PC-3 (cell line): ENCODE data around the gene FLYWCH1. TPM values are rescaled to one million over a fixed set of nuclear protein-coding genes. Genes with fewer than 3 reads are reported as not detected.
A peak's percentile ranks its signal among the peaks of the same experiment; 100 is the strongest.

Source experiments
- ATAC-seq: fragments of 200-7000 bp; cut with Tn5 transposase; 2 replicates; pipeline ENCODE4 v1.9.1; 2020; ENCODE audit warnings: mild to moderate bottlenecking, moderate library complexity
- BruUV-seq: library from RNA; stranded (reverse); fragments of 400-500 nt; replicated peaks from 2 replicates; lab custom pipeline; 2021; lab: Mats Ljungman, UMichigan
- CTCF ChIA-PET: fragments of 300-600 bp; sonication (Branson Sonifier 250); formaldehyde crosslinking; loops from one replicate; lab custom pipeline; 2022; ENCODE audit warnings: antibody characterized with exemption; lab: Charles Lee
- POLR2A ChIA-PET: fragments of 300-600 bp; sonication (Branson Sonifier 250); formaldehyde crosslinking; loops from one replicate; lab custom pipeline; 2022; ENCODE audit warnings: antibody characterized with exemption; ENCODE audit not compliant: unreplicated experiment; lab: Charles Lee
- DNase-seq: peaks from one replicate; pipeline ENCODE4 v3.0.0-alpha.2; 2015
- H2AFZ ChIP-seq: fragments of 300-600 bp; sonication (generic); 2 replicates; pipeline ENCODE4 v1.6.0; 2016; ENCODE audit warnings: antibody characterized with exemption, low read length
- H3F3A ChIP-seq: fragments of 300-600 bp; sonication (generic); one replicate; pipeline ENCODE4 v1.6.0; 2017; ENCODE audit warnings: antibody characterized with exemption, low read length, control low read depth, mild to moderate bottlenecking; ENCODE audit not compliant: unreplicated experiment
- H3K27ac ChIP-seq: fragments of 300-600 bp; sonication (generic); 2 replicates; pipeline ENCODE4 v1.5.1; 2016; ENCODE audit warnings: mild to moderate bottlenecking, low read length
- H3K27me3 ChIP-seq: fragments of 300-600 bp; sonication (generic); 2 replicates; pipeline ENCODE4 v1.6.1; 2016; ENCODE audit warnings: low read length, mixed read lengths
- H3K36me3 ChIP-seq: fragments of 300-600 bp; sonication (generic); 2 replicates; pipeline ENCODE4 v1.6.1; 2016; ENCODE audit warnings: low read depth, mixed run types, low read length, mixed read lengths
- H3K4me1 ChIP-seq: fragments of 300-600 bp; sonication (generic); 2 replicates; pipeline ENCODE4 v1.5.1; 2016; ENCODE audit warnings: low read length; ENCODE audit not compliant: insufficient read depth
- H3K4me2 ChIP-seq: fragments of 300-600 bp; sonication (generic); 2 replicates; pipeline ENCODE4 v1.6.0; 2016; ENCODE audit warnings: low read length
- H3K4me3 ChIP-seq: fragments of 300-600 bp; sonication (generic); 2 replicates; pipeline ENCODE4 v1.5.1; 2016; ENCODE audit warnings: mild to moderate bottlenecking, low read length, mixed read lengths
- H3K79me2 ChIP-seq: fragments of 300-600 bp; sonication (generic); 2 replicates; pipeline ENCODE4 v1.6.1; 2017; ENCODE audit warnings: low read length, mixed read lengths
- H3K9ac ChIP-seq: fragments of 300-600 bp; sonication (generic); 2 replicates; pipeline ENCODE4 v1.6.0; 2016; ENCODE audit warnings: mild to moderate bottlenecking, low read length
- H3K9me2 ChIP-seq: fragments of 300-600 bp; sonication (generic); replicated peaks from 2 replicates; pipeline ENCODE4 v1.6.1; 2016; ENCODE audit warnings: mixed run types, low read length, mixed read lengths
- H3K9me3 ChIP-seq: fragments of 300-600 bp; sonication (generic); 2 replicates; pipeline ENCODE4 v1.6.1; 2016; ENCODE audit warnings: low read length, mixed read lengths
- H4K20me1 ChIP-seq: fragments of 300-600 bp; sonication (generic); 2 replicates; pipeline ENCODE4 v1.6.1; 2016; ENCODE audit warnings: low read length, mixed read lengths
- CTCF ChIP-seq: fragments of 300-600 bp; sonication (generic); conservative IDR thresholded peaks from 2 replicates; pipeline ENCODE4 v1.5.1; 2017; ENCODE audit warnings: antibody characterized with exemption, low read depth, mild to moderate bottlenecking, low read length
- EZH2 ChIP-seq: fragments of 300-600 bp; sonication (generic); IDR thresholded peaks from one replicate; pipeline ENCODE4 v1.6.1; 2017; ENCODE audit warnings: antibody characterized with exemption, mild to moderate bottlenecking, low read length; ENCODE audit not compliant: unreplicated experiment
- EZH2phosphoT487 ChIP-seq: fragments of 300-600 bp; sonication (generic); IDR thresholded peaks from 2 replicates; pipeline ENCODE4 v1.6.1; 2018; ENCODE audit warnings: mild to moderate bottlenecking, antibody characterized with exemption, low read length, borderline replicate concordance
- intact Hi-C: fragments of 100-400 bp; cut with micrococcal nuclease; formaldehyde crosslinking; loops from 2 replicates; pipeline ENCODE4 v1.9.0; 2023
- total RNA-seq: library from RNA; depleted of rRNA; stranded (reverse); fragments of >200 nt; gene quantifications from 2 replicates; pipeline ENCODE4 v1.2.3, GENCODE V29; 2014

The FLYWCH1 gene
- total RNA-seq, 1 experiment from 2014 or later = 41.4 TPM

GRCh38 chr16:2962334-2963073, 50.8 kb downstream of the FLYWCH1 start:
- intact Hi-C loops = loop anchor here (10.0 kb wide), 1 partner anchor 58 kb away; no protein-coding TSS in a partner anchor
- peak overlapping the region; percentile 98; the same call in 1 of the 2 replicates for H3K4me2 ChIP-seq

GRCh38 chr16:2963074-2963722, 51.5 kb downstream of the FLYWCH1 start:
- 0 out of 2 replicates have a peak, but pooled peaks cover 11% of the 10 kb centered on the region for H3K4me1 ChIP-seq
- ATAC-seq = no peak
- no peaks in the 10 kb centered on the region for H3F3A ChIP-seq
- H3K4me2 ChIP-seq = peak overlapping the region; percentile 98
- H3K36me3 ChIP-seq = no peaks in the 10 kb centered on the region
- intact Hi-C loops = loop anchor here (10.0 kb wide), 1 partner anchor 58 kb away; no protein-coding TSS in a partner anchor
- peak overlapping the region; percentile 74 for H3K4me3 ChIP-seq
- POLR2A ChIA-PET = no interaction called here
- TF ChIP-seq EZH2phosphoT487 (no peak), CTCF (no peak), EZH2 (no peak)
- H3K9me3 ChIP-seq = no peaks in the 10 kb centered on the region
- no peaks in the 10 kb centered on the region for H4K20me1 ChIP-seq
- DNase-seq = no peak
- no TSS peak for BruUV-seq
- no peaks in the 10 kb centered on the region for H3K9me2 ChIP-seq
- no peak overlapping the region for H3K27ac ChIP-seq
- H3K79me2 ChIP-seq = no peaks in the 10 kb centered on the region
- no peak overlapping the region for H3K9ac ChIP-seq
- H3K27me3 ChIP-seq = no peaks in the 10 kb centered on the region
- peak overlapping the region; percentile 75 for H2AFZ ChIP-seq
- CTCF ChIA-PET = no interaction called here

More at GRCh38 chr16:2962334-2963073, 50.8 kb downstream of the FLYWCH1 start:
- Histone ChIP-seq H3K36me3 (no peaks in the 10 kb centered on the region), H3K27me3 (no peaks in the 10 kb centered on the region), H3K27ac (no peak overlapping the region), H3K79me2 (no peaks in the 10 kb centered on the region), H2AFZ (no peak overlapping the region), H3K9me2 (no peaks in the 10 kb centered on the region), H3F3A (no peaks in the 10 kb centered on the region), H3K9ac (no peak overlapping the region), H4K20me1 (no peaks in the 10 kb centered on the region), H3K4me1 (0 out of 2 replicates have a peak, but pooled peaks cover 11% of the 10 kb centered on the region), H3K4me3 (no peak overlapping the region), H3K9me3 (no peaks in the 10 kb centered on the region)
- POLR2A ChIA-PET = no interaction called here
- ATAC-seq (no peak), DNase-seq (no peak)
- CTCF ChIA-PET = interaction anchor here (0.5 kb wide), 1 partner anchor 20 kb away, joined by 4 read pairs; no protein-coding TSS in a partner anchor
- no TSS peak for BruUV-seq
- TF ChIP-seq CTCF (no peak), EZH2 (no peak), EZH2phosphoT487 (no peak)
